GM18499 (cell line): ENCODE data around the gene DNAAF5.
"Not testable (repeated sequence)": the region's sequence is repeated elsewhere in the genome, so short reads cannot be mapped to it uniquely, and the experiment has no call there.

Experiments used
- ATAC-seq: cut with Tn5 transposase; IDR thresholded peaks from one replicate; pipeline ENCODE4 v1.9.1; 2021; ENCODE audit warnings: moderate number of reproducible peaks; ENCODE audit not compliant: insufficient read depth, unreplicated experiment

Gene DNAAF5

GRCh38 chr7:727806-728460 is 1.4 kb downstream of the DNAAF5 start:
- no peak for ATAC-seq

- ATAC-seq = no peak
Measured at GRCh38 chr7:728602-729001, 2.1 kb downstream of the DNAAF5 start.

- ATAC-seq = no peak
Measured at GRCh38 chr7:729140-730000, 2.9 kb downstream of the DNAAF5 start.

- ATAC-seq = no peak
Measured at GRCh38 chr7:730501-731439, 4.3 kb downstream of the DNAAF5 start.

GRCh38 chr7:731440-732085 is 5.1 kb downstream of the DNAAF5 start:
- ATAC-seq = no peak

- ATAC-seq = no peak
Measured at GRCh38 chr7:732094-732541, 5.6 kb downstream of the DNAAF5 start.

- ATAC-seq = no peak
Measured at GRCh38 chr7:732556-732955, 6.1 kb downstream of the DNAAF5 start.

- ATAC-seq = no peak
Measured at GRCh38 chr7:734214-734613, 7.7 kb downstream of the DNAAF5 start.

GRCh38 chr7:734808-735207 is 8.3 kb downstream of the DNAAF5 start:
- ATAC-seq = no peak

- ATAC-seq = no peak
Measured at GRCh38 chr7:738241-738640, 11.7 kb downstream of the DNAAF5 start.

- no peak for ATAC-seq
Measured at GRCh38 chr7:738723-739454, 12.4 kb downstream of the DNAAF5 start.

GRCh38 chr7:739455-739982 is 13.0 kb downstream of the DNAAF5 start:
- ATAC-seq = no peak

GRCh38 chr7:739983-740942 is 13.8 kb downstream of the DNAAF5 start:
- ATAC-seq = no peak

- ATAC-seq = no peak
Measured at GRCh38 chr7:741191-741671, 14.7 kb downstream of the DNAAF5 start.

GRCh38 chr7:741850-742249 is 15.4 kb downstream of the DNAAF5 start:
- ATAC-seq = no peak

GRCh38 chr7:742791-743190 is 16.3 kb downstream of the DNAAF5 start:
- no peak for ATAC-seq

GRCh38 chr7:743341-744127 is 17.0 kb downstream of the DNAAF5 start:
- not testable (repeated sequence) for ATAC-seq
